HK-2 (cell line): Measurements from ENCODE around the gene CHST12.

Experiments
- DNase-seq: peaks from one replicate; pipeline ENCODE4 v3.0.0-alpha.2; 2018; ENCODE audit not compliant: unreplicated experiment

The CHST12 gene

GRCh38 chr7:2479276-2480069 lies 76.1 kb downstream of the CHST12 start:
- no peak for DNase-seq

GRCh38 chr7:2480070-2480408 lies 76.6 kb downstream of the CHST12 start:
- no peak for DNase-seq

- no peak for DNase-seq
Measured at GRCh38 chr7:2481195-2481594, 77.8 kb downstream of the CHST12 start.

GRCh38 chr7:2482725-2483451 lies 79.5 kb downstream of the CHST12 start:
- DNase-seq: no peak

- DNase-seq: no peak
Measured at GRCh38 chr7:2483494-2483893, 80.1 kb downstream of the CHST12 start.

- no peak for DNase-seq
Measured at GRCh38 chr7:2484868-2485267, 81.5 kb downstream of the CHST12 start.

- no peak for DNase-seq
Measured at GRCh38 chr7:2487586-2488271, 84.3 kb downstream of the CHST12 start.

- no peak for DNase-seq
Measured at GRCh38 chr7:2488272-2488645, 84.8 kb downstream of the CHST12 start.

GRCh38 chr7:2488681-2489080 lies 85.3 kb downstream of the CHST12 start:
- DNase-seq: no peak

GRCh38 chr7:2490181-2490651 lies 86.8 kb downstream of the CHST12 start:
- DNase-seq: no peak

- DNase-seq: no peak
Measured at GRCh38 chr7:2492038-2492437, 88.6 kb downstream of the CHST12 start.

- DNase-seq: no peak
Measured at GRCh38 chr7:2493205-2494164, 90.1 kb downstream of the CHST12 start.

GRCh38 chr7:2494191-2495130 lies 91.0 kb downstream of the CHST12 start:
- no peak for DNase-seq

- no peak for DNase-seq
Measured at GRCh38 chr7:2495418-2496299, 92.2 kb downstream of the CHST12 start.

- no peak for DNase-seq
Measured at GRCh38 chr7:2496375-2496774, 93.0 kb downstream of the CHST12 start.

GRCh38 chr7:2497065-2497464 lies 93.7 kb downstream of the CHST12 start:
- DNase-seq: no peak

- no peak for DNase-seq
Measured at GRCh38 chr7:2497500-2498336, 94.3 kb downstream of the CHST12 start.
